ENCODE results near the gene CENPP.

Gene CENPP

DNA sequence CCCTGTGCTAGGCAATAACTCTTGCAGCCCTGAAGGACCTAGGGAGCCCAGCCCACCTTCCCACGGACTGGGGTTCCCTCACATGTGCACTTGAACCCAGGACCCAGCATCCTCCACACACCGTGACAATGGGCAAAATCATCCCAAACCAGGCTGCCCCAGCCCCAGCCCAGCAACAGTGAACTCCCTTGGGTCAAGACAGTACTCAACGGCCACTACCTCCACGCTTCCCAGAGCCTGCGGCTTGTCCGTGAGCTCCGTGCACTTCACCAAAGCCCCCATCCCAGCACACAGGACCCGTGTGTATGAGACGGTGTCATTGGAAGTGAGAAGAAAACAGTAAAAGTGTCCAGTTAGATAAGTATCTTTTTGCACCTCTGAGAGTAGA, 288.4 kb downstream of the CENPP start:
- no peak for TF ChIP-seq EZH2phosphoT487 (conservative IDR thresholded peaks at IDR 0.05; ENCODE audit: low read length)
- TF ChIP-seq, protein P1, sequence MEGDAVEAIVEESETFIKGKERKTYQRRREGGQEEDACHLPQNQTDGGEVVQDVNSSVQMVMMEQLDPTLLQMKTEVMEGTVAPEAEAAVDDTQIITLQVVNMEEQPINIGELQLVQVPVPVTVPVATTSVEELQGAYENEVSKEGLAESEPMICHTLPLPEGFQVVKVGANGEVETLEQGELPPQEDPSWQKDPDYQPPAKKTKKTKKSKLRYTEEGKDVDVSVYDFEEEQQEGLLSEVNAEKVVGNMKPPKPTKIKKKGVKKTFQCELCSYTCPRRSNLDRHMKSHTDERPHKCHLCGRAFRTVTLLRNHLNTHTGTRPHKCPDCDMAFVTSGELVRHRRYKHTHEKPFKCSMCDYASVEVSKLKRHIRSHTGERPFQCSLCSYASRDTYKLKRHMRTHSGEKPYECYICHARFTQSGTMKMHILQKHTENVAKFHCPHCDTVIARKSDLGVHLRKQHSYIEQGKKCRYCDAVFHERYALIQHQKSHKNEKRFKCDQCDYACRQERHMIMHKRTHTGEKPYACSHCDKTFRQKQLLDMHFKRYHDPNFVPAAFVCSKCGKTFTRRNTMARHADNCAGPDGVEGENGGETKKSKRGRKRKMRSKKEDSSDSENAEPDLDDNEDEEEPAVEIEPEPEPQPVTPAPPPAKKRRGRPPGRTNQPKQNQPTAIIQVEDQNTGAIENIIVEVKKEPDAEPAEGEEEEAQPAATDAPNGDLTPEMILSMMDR (IDR thresholded peaks at IDR 0.05; ENCODE audit: insufficient read depth, low read length, poor library complexity, severe bottlenecking): no peak
- Histone ChIP-seq H3K9ac (ENCODE audit: low read length) (no peak overlapping the region), H3K36me3 (ENCODE audit: low read length) (no peaks in the 10 kb centered on the region; the same call in 1 of the 2 replicates), H3K4me3 (ENCODE audit: insufficient read depth, low read length, poor library complexity, severe bottlenecking) (no peak overlapping the region), H3K27me3 (ENCODE audit: low read length) (no peaks in the 10 kb centered on the region), H3K27ac (ENCODE audit: low read depth, low read length) (no peak overlapping the region), H3F3A (ENCODE audit: insufficient read depth) (no peaks in the 10 kb centered on the region), H3K9me2 (replicated peaks; ENCODE audit: insufficient read depth, low read length) (no peaks in the 10 kb centered on the region), H4K20me1 (ENCODE audit: low read depth, low read length) (no peaks in the 10 kb centered on the region), H3K4me2 (ENCODE audit: low read depth, low read length, poor library complexity, severe bottlenecking) (no peak overlapping the region), H2AFZ (ENCODE audit: low read depth, low read length, severe bottlenecking) (no peak overlapping the region), H3K79me2 (ENCODE audit: insufficient read depth, low read length) (no peaks in the 10 kb centered on the region), H3K9me3 (ENCODE audit: insufficient read depth, low read length) (no peaks in the 10 kb centered on the region)

DNA sequence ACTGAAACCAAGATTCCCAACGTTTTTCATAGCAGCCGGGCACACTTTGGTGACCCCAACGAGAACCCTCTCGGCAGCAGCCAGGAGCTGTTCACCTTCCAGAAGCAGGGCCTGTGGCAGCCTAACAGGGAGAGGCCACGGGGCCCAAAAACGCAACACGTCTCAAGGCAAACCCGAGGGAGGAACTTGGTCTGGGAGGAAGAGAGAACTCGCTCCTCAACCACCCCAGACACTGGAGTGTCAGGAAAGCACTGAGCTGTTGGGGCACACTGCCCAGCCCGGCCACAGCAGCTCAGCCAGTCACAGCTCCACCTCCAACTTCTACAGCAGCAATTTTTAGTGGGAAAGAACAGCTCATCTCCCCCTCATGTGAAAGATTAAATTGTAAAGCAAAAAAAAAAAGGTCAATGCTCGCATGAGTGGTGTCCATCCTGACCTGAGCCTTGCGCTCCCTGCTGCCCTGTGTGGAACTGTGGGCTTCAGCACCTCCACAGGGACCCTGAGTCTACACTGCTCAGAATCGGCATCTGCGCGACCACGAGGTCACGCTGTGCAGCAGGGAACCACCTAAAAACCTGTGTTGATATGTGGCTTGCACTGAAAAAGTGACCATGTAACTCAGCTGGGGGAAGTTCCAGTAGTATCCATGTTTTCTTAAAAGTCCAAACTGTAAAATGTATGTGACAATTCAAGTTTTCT, 289.2 kb downstream of the CENPP start:
- Histone ChIP-seq H3K9ac (ENCODE audit: low read length) (no peak overlapping the region), H3K27ac (ENCODE audit: low read depth, low read length) (no peak overlapping the region), H3K36me3 (ENCODE audit: low read length) (no peaks in the 10 kb centered on the region; the same call in 1 of the 2 replicates), H3K4me3 (ENCODE audit: insufficient read depth, low read length, poor library complexity, severe bottlenecking) (no peak overlapping the region), H3F3A (ENCODE audit: insufficient read depth) (no peaks in the 10 kb centered on the region), H3K9me2 (replicated peaks; ENCODE audit: insufficient read depth, low read length) (no peaks in the 10 kb centered on the region), H4K20me1 (ENCODE audit: low read depth, low read length) (no peaks in the 10 kb centered on the region), H3K79me2 (ENCODE audit: insufficient read depth, low read length) (no peaks in the 10 kb centered on the region), H3K4me2 (ENCODE audit: low read depth, low read length, poor library complexity, severe bottlenecking) (no peak overlapping the region), H2AFZ (ENCODE audit: low read depth, low read length, severe bottlenecking) (no peak overlapping the region), H3K27me3 (ENCODE audit: low read length) (no peaks in the 10 kb centered on the region), H3K9me3 (ENCODE audit: insufficient read depth, low read length) (no peaks in the 10 kb centered on the region)
- TF ChIP-seq, protein P1 (IDR thresholded peaks at IDR 0.05; ENCODE audit: insufficient read depth, low read length, poor library complexity, severe bottlenecking): no peak
- no peak for TF ChIP-seq EZH2phosphoT487 (conservative IDR thresholded peaks at IDR 0.05; ENCODE audit: low read length)

GRCh38 chr9:92615790-92616189, 290.0 kb downstream of the CENPP start:
- Histone ChIP-seq H3K27me3 (ENCODE audit: low read length) (no peaks in the 10 kb centered on the region), H3K36me3 (ENCODE audit: low read length) (no peaks in the 10 kb centered on the region; the same call in 1 of the 2 replicates), H3K4me2 (ENCODE audit: low read depth, low read length, poor library complexity, severe bottlenecking) (no peak overlapping the region), H3K4me3 (ENCODE audit: insufficient read depth, low read length, poor library complexity, severe bottlenecking) (no peak overlapping the region), H3K79me2 (ENCODE audit: insufficient read depth, low read length) (no peaks in the 10 kb centered on the region), H3F3A (ENCODE audit: insufficient read depth) (no peaks in the 10 kb centered on the region), H3K9me2 (replicated peaks; ENCODE audit: insufficient read depth, low read length) (no peaks in the 10 kb centered on the region), H4K20me1 (ENCODE audit: low read depth, low read length) (no peaks in the 10 kb centered on the region), H3K9ac (ENCODE audit: low read length) (no peak overlapping the region), H2AFZ (ENCODE audit: low read depth, low read length, severe bottlenecking) (no peak overlapping the region), H3K27ac (ENCODE audit: low read depth, low read length) (no peak overlapping the region), H3K9me3 (ENCODE audit: insufficient read depth, low read length) (no peaks in the 10 kb centered on the region)
- TF ChIP-seq EZH2phosphoT487 (conservative IDR thresholded peaks at IDR 0.05; ENCODE audit: low read length): no peak
- TF ChIP-seq, protein P1 (IDR thresholded peaks at IDR 0.05; ENCODE audit: insufficient read depth, low read length, poor library complexity, severe bottlenecking): no peak
